Gastroesophageal sphincter (tissue), 4 donors: ENCODE measurements around the gene CRABP2. TPM values are rescaled to one million over a fixed set of nuclear protein-coding genes. Genes with fewer than 3 reads are reported as not detected.

ENCODE experiments used
- ATAC-seq: fragments of 150-250 bp; one replicate; pipeline ENCODE4 v1.9.1; 2016; ENCODE audit warnings: mild to moderate bottlenecking, moderate library complexity
- H3K27ac ChIP-seq, 4 donors: fragments of 200-600 bp; sonication (generic) in 3 of 4; 1 replicate in 3 of 4; 2 replicates in 1 of 4; pipeline ENCODE4 v1.5.1; 2016 to 2019
- H3K27me3 ChIP-seq: fragments of 200-600 bp; sonication (generic); one replicate; pipeline ENCODE4 v1.5.1; 2019
- H3K36me3 ChIP-seq, 2 donors: fragments of 200-600 bp; sonication (generic); one replicate each; pipeline ENCODE4 v1.5.1; 2019; ENCODE audit warnings: control low read depth in 1 of 2
- H3K4me1 ChIP-seq, 3 donors: fragments of 200-600 bp; sonication (generic); 1 replicate in 2 of 3; 2 replicates in 1 of 3; pipeline ENCODE4 v1.5.1; 2016 to 2019; ENCODE audit warnings: control low read depth in 2 of 3
- H3K4me3 ChIP-seq, 2 donors: fragments of 200-600 bp; sonication (generic); one replicate each; pipeline ENCODE4 v1.5.1; 2019; ENCODE audit warnings: mild to moderate bottlenecking in 1 of 2, moderate library complexity in 1 of 2
- H3K9me3 ChIP-seq, 3 donors: fragments of 200-600 bp; sonication (generic); one replicate each; pipeline ENCODE4 v1.5.1; 2017 to 2019; ENCODE audit warnings: control low read depth in 2 of 3
- EP300 ChIP-seq: sonication (generic); formaldehyde crosslinking; IDR thresholded peaks from one replicate; pipeline ENCODE4 v1.6.1; 2017; ENCODE audit warnings: antibody characterized with exemption, mild to moderate bottlenecking
- POLR2A ChIP-seq, 2 donors: fragments of 450-650 bp; IDR thresholded peaks; one replicate each; pipeline ENCODE4 v1.6.1; 2017; ENCODE audit warnings: antibody characterized with exemption in 2 of 2, mild to moderate bottlenecking in 2 of 2, moderate library complexity in 1 of 2
- POLR2AphosphoS5 ChIP-seq: sonication (generic); formaldehyde crosslinking; IDR thresholded peaks from one replicate; pipeline ENCODE4 v1.6.1; 2017; ENCODE audit warnings: antibody characterized with exemption
- WGBS, 2 donors: methylation state at CpG; one replicate each; pipeline ENCODE4 v1.1.5; 2018; ENCODE audit warnings: low coverage in 1 of 2; 5-methylcytosine and 5-hydroxymethylcytosine counted together
- total RNA-seq, 4 donors: library from RNA; depleted of rRNA; stranded (reverse); fragments of >200 nt; gene quantifications; one replicate each; pipeline ENCODE4 v1.1.0, GENCODE V29; 2016
- TF ChIP-seq, protein P1 (sequence below), 4 experiments: fragments of 200-600 bp in 2 of 4; fragments of 450-650 bp in 2 of 4; sonication (generic) in 1 of 4; IDR thresholded peaks; one replicate each; pipeline ENCODE4 v1.5.1; 2017 to 2019; ENCODE audit warnings: antibody characterized with exemption in 4 of 4, mild to moderate bottlenecking in 2 of 4, moderate library complexity in 2 of 4

Gene CRABP2
- total RNA-seq, 4 donors from 2014 or later: 0.54 to 36.7 (median 6.0) TPM

DNA sequence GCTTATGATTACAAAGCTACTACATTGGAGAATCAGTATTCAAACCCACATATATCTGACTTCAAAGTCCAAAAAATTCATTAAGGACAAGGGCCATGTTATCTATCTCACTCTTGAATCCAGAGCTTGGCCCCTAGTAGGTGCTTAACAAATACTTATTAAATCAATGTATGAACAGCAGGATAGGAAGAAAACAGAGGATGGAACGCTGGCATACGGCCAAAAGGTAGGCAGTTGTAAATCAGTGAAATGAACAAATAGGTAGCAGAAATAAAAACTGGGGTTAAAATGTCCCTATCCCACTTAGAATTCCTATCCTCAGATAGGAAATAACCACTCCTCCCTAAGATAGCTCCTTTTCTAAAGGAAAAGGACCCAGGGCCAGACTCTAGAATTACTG lies 33.5 kb upstream of the CRABP2 start:
- 57 to 85% methylated on average over 2 of the region's 2 CpGs for WGBS, 2 donors
- ATAC-seq: no peak
- peaks cover 0 to 66% of the 10 kb centered on the region in 2 donors for H3K36me3 ChIP-seq
- no peaks in the 10 kb centered on the region for H3K27me3 ChIP-seq
- TF ChIP-seq POLR2A (IDR thresholded peaks at IDR 0.05): no peak
- TF ChIP-seq, protein P1, sequence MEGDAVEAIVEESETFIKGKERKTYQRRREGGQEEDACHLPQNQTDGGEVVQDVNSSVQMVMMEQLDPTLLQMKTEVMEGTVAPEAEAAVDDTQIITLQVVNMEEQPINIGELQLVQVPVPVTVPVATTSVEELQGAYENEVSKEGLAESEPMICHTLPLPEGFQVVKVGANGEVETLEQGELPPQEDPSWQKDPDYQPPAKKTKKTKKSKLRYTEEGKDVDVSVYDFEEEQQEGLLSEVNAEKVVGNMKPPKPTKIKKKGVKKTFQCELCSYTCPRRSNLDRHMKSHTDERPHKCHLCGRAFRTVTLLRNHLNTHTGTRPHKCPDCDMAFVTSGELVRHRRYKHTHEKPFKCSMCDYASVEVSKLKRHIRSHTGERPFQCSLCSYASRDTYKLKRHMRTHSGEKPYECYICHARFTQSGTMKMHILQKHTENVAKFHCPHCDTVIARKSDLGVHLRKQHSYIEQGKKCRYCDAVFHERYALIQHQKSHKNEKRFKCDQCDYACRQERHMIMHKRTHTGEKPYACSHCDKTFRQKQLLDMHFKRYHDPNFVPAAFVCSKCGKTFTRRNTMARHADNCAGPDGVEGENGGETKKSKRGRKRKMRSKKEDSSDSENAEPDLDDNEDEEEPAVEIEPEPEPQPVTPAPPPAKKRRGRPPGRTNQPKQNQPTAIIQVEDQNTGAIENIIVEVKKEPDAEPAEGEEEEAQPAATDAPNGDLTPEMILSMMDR (IDR thresholded peaks at IDR 0.05): no peak
- TF ChIP-seq POLR2AphosphoS5: no peak
- TF ChIP-seq EP300: no peak
- no peak overlapping the region for H3K27ac ChIP-seq
- H3K4me3 ChIP-seq: no peak overlapping the region
- peaks cover 0 to 27% (median 6%) of the 10 kb centered on the region in 3 donors for H3K4me1 ChIP-seq
- H3K9me3 ChIP-seq: no peaks in the 10 kb centered on the region

- Histone ChIP-seq H3K4me3 (no peak overlapping the region), H3K36me3 (peaks cover 0 to 66% of the 10 kb centered on the region in 2 donors), H3K27ac (no peak overlapping the region), H3K9me3 (no peaks in the 10 kb centered on the region), H3K4me1 (peaks cover 0 to 27% (median 6%) of the 10 kb centered on the region in 3 donors), H3K27me3 (no peaks in the 10 kb centered on the region)
- TF ChIP-seq POLR2AphosphoS5 (no peak), POLR2A (IDR thresholded peaks at IDR 0.05) (no peak), EP300 (no peak)
- TF ChIP-seq, protein P1 (IDR thresholded peaks at IDR 0.05): no peak
- WGBS, 2 donors: 54 to 93% methylated on average over 3 of the region's 10 CpGs
- no peak for ATAC-seq
Measured at GRCh38 chr1:156738407-156738806, 33.0 kb upstream of the CRABP2 start.

- Histone ChIP-seq H3K27ac (no peak overlapping the region), H3K4me3 (no peak overlapping the region), H3K4me1 (peaks cover 0 to 16% (median 4%) of the 10 kb centered on the region in 3 donors), H3K9me3 (no peaks in the 10 kb centered on the region), H3K36me3 (peaks cover 0 to 70% of the 10 kb centered on the region in 2 donors), H3K27me3 (no peaks in the 10 kb centered on the region)
- no peak for TF ChIP-seq POLR2A (IDR thresholded peaks at IDR 0.05)
- TF ChIP-seq, protein P1 (IDR thresholded peaks at IDR 0.05): no peak
- 81% methylated on average over 4 of the region's 20 CpGs; no CpG with 5 or more reads in 1 of the 2 donors for WGBS, 2 donors
- no peak for ATAC-seq
Measured at GRCh38 chr1:156733989-156734584, 28.7 kb upstream of the CRABP2 start.

GRCh38 chr1:156728599-156729462 lies 23.4 kb upstream of the CRABP2 start, which contains the start of gene ISG20L2:
Gene ISG20L2 (minus strand): TSS chr1:156728766. CDS start chr1:156727652, 1,114 bp downstream.
- WGBS, 2 donors: 0 to 5% methylated on average over 8 to 26 of the region's 57 CpGs
- peak; percentile 98 for ATAC-seq
- peak within 1 kb of the TSS; percentile 98 to 99 (median 98) for H3K27ac ChIP-seq
- H3K4me3 ChIP-seq: peak within 1 kb of the TSS; percentile 85 to 87
- peaks cover 15 to 55% (median 36%) of the 10 kb centered on the region in 3 donors for H3K4me1 ChIP-seq
- no peaks in the 10 kb centered on the region for H3K9me3 ChIP-seq
- H3K27me3 ChIP-seq: no peaks in the 10 kb centered on the region
- H3K36me3 ChIP-seq: peaks cover 0 to 34% of the 10 kb centered on the region in 2 donors
- TF ChIP-seq EP300 (no peak), POLR2AphosphoS5 (peak; percentile 76), POLR2A (IDR thresholded peaks at IDR 0.05) (peak; percentile 40 to 66)
- TF ChIP-seq, protein P1 (IDR thresholded peaks at IDR 0.05): no peak
